ENCODE results near the gene B3GNT2. TPM values are rescaled to one million over a fixed set of nuclear protein-coding genes. Genes with fewer than 3 reads are reported as not detected.
"Not testable (repeated sequence)": the region's sequence is repeated elsewhere in the genome, so short reads cannot be mapped to it uniquely, and the experiment has no call there.

B3GNT2 gene
- total and polyA plus RNA-seq, 3 experiments from 2014 or later = 30.1 to 62.1 (median 30.9) TPM

GRCh38 chr2:62257466-62257865 is 61.6 kb downstream of the B3GNT2 start:
- no peaks in the 10 kb centered on the region for H3K36me3 Mint-ChIP-seq
- no peaks in the 10 kb centered on the region for H3K36me3 ChIP-seq (ENCODE audit: insufficient read depth, low read length)
- CTCF ChIA-PET = no interaction called here
- no peaks in the 10 kb centered on the region for H3K4me1 ChIP-seq (ENCODE audit: insufficient read depth, low read length)
- no peaks in the 10 kb centered on the region for H3K27me3 ChIP-seq (ENCODE audit: insufficient read depth, low read length, poor library complexity, severe bottlenecking)
- no peaks in the 10 kb centered on the region for H3K27me3 Mint-ChIP-seq
- H3K9me3 ChIP-seq (ENCODE audit: low read length) = no peaks in the 10 kb centered on the region
- no peaks in the 10 kb centered on the region for H3K9me3 Mint-ChIP-seq
- H3K4me3 ChIP-seq (ENCODE audit: low read length) = no peak overlapping the region
- H3K27ac Mint-ChIP-seq = no peak overlapping the region
- H3K27ac ChIP-seq (ENCODE audit: low read depth, low read length) = no peak overlapping the region
- DNase-seq = no peak
- H3K4me1 Mint-ChIP-seq = peaks cover 0 to 1% (median 0%) of the 10 kb centered on the region in 3 donors
- H3K4me3 Mint-ChIP-seq = no peak overlapping the region
- POLR2A ChIA-PET = no interaction called here

DNA sequence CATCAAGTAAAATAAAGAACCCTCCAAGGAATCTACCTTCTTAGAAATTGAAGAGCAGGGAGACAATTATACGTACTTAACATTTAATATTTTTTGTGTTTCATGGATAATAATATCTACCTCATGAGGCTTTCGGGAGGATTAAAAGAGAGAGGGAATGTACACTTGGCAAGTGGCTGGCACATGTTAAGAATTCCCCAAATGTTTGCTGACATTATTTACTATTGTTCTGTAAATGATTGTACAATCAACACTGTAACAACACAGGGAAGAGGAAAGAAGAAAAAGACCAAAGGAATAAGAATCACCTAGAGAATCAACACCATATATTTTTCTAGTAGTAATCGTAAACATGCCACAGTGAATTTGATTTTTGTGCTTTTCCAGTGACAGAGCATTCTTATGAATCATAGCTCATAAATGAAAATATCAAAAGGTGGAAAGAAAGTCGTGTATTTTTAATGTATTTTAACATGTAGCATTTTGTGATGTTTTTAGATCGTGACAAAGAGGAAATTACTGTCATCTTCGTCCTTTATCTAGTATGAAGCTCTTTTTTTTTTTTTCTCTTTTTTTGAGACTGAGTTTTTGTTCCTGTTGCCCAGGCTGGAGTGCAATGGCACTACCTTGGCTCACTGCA is 67.3 kb downstream of the B3GNT2 start:
- no peak overlapping the region for H3K4me3 ChIP-seq (ENCODE audit: low read length)
- Mint-ChIP-seq H3K27me3 (peaks cover 0 to 6% of the 10 kb centered on the region in 2 donors), H3K4me1 (no peaks in the 10 kb centered on the region), H3K4me3 (no peak overlapping the region), H3K36me3 (peaks cover 0 to 6% (median 4%) of the 10 kb centered on the region in 3 donors), H3K9me3 (peaks cover 0 to 5% (median 0%) of the 10 kb centered on the region in 5 donors), H3K27ac (no peak overlapping the region)
- no peaks in the 10 kb centered on the region for H3K4me1 ChIP-seq (ENCODE audit: insufficient read depth, low read length)
- POLR2A ChIA-PET = no interaction called here
- no peaks in the 10 kb centered on the region for H3K36me3 ChIP-seq (ENCODE audit: insufficient read depth, low read length)
- CTCF ChIA-PET = no interaction called here
- H3K9me3 ChIP-seq (ENCODE audit: low read length) = no peaks in the 10 kb centered on the region
- H3K27me3 ChIP-seq (ENCODE audit: insufficient read depth, low read length, poor library complexity, severe bottlenecking) = no peaks in the 10 kb centered on the region
- no peak for DNase-seq
- H3K27ac ChIP-seq (ENCODE audit: low read depth, low read length) = no peak overlapping the region

GRCh38 chr2:62264186-62264585 is 68.3 kb downstream of the B3GNT2 start:
- ChIA-PET POLR2A (interaction anchor here (0.6 kb wide), 1 partner anchor 190 kb away, joined by 7 read pairs; no protein-coding TSS in a partner anchor), CTCF (no interaction called here)
- no peak for DNase-seq

DNA sequence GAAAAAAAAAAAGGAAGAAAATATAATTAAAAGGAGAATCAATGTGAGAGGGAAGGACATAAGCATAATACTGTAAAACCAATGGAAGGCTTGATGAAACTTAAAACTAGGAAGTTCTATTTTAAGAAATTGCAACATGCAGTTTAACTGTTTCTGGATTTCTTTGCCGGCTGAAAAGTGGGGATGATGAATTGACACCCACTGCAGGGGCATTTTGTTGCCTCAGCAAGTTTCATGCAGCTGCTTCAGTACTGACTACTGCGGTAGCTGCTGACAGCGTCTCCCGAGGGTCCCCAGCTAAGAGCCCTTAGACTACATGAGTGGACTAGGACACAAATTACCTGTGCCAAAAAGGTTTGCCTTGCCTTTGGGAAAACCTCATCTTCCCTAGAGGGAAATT is 69.2 kb downstream of the B3GNT2 start:
- no peak for DNase-seq
- no peak overlapping the region for H3K27ac ChIP-seq (ENCODE audit: low read depth, low read length)
- H3K4me1 Mint-ChIP-seq = no peaks in the 10 kb centered on the region
- ChIA-PET POLR2A (no interaction called here), CTCF (no interaction called here)
- H3K36me3 ChIP-seq (ENCODE audit: insufficient read depth, low read length) = no peaks in the 10 kb centered on the region
- H3K27me3 ChIP-seq (ENCODE audit: insufficient read depth, low read length, poor library complexity, severe bottlenecking) = no peaks in the 10 kb centered on the region
- H3K27ac Mint-ChIP-seq = no peak overlapping the region
- H3K9me3 ChIP-seq (ENCODE audit: low read length) = no peaks in the 10 kb centered on the region
- H3K4me3 Mint-ChIP-seq = no peak overlapping the region
- H3K4me3 ChIP-seq (ENCODE audit: low read length) = no peak overlapping the region
- peaks cover 0 to 9% (median 0%) of the 10 kb centered on the region in 5 donors for H3K9me3 Mint-ChIP-seq
- no peaks in the 10 kb centered on the region for H3K4me1 ChIP-seq (ENCODE audit: insufficient read depth, low read length)
- peaks cover 0 to 25% (median 4%) of the 10 kb centered on the region in 3 donors for H3K36me3 Mint-ChIP-seq
- H3K27me3 Mint-ChIP-seq = peaks cover 0 to 6% of the 10 kb centered on the region in 2 donors

More at GRCh38 chr2:62264186-62264585, 68.3 kb downstream of the B3GNT2 start:
- H3K36me3 Mint-ChIP-seq = peaks cover 0 to 16% (median 4%) of the 10 kb centered on the region in 3 donors
- Histone ChIP-seq H3K27me3 (ENCODE audit: insufficient read depth, low read length, poor library complexity, severe bottlenecking) (no peaks in the 10 kb centered on the region), H3K27ac (ENCODE audit: low read depth, low read length) (no peak overlapping the region), H3K4me1 (ENCODE audit: insufficient read depth, low read length) (no peaks in the 10 kb centered on the region), H3K4me3 (ENCODE audit: low read length) (no peak overlapping the region), H3K9me3 (ENCODE audit: low read length) (no peaks in the 10 kb centered on the region), H3K36me3 (ENCODE audit: insufficient read depth, low read length) (no peaks in the 10 kb centered on the region)
- no peaks in the 10 kb centered on the region for H3K4me1 Mint-ChIP-seq
- no peak overlapping the region for H3K4me3 Mint-ChIP-seq
- peaks cover 0 to 6% of the 10 kb centered on the region in 2 donors for H3K27me3 Mint-ChIP-seq
- no peak overlapping the region for H3K27ac Mint-ChIP-seq
- peaks cover 0 to 9% (median 0%) of the 10 kb centered on the region in 5 donors for H3K9me3 Mint-ChIP-seq

DNA sequence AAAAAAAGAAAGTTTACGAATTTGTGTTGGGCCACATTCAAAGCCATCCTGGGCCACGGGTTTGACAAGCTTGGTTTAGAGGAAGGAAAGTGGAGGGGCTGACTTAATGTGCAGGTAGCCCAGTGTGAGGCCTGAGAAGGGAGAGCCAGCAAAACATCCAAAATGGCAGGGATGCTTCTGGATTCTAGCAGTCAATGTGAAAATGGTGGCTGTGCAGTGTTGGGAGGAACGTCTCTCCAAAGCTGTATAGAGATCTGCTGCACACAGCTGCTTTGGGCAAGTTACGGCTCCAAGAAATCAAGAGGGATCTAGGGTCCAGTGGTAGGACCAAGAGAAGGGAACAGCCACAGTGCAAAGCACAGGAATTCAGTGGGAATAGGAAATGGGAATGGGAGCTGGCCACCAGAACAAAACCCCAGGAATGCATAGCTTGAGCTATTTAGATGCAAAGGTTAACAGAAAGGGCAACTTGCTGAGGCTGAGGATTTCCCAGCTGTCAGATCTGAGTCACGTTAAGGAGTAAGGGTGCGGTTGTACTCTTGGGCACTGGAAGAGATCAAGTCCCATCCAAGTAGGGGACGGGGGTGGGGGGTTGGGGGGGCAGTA is 70.6 kb downstream of the B3GNT2 start:
- no peak for DNase-seq
- Mint-ChIP-seq H3K27ac (no peak overlapping the region), H3K27me3 (peaks cover 0 to 6% of the 10 kb centered on the region in 2 donors), H3K4me3 (no peak overlapping the region), H3K9me3 (peaks cover 0 to 9% (median 0%) of the 10 kb centered on the region in 5 donors), H3K36me3 (peaks cover 0 to 25% (median 4%) of the 10 kb centered on the region in 3 donors), H3K4me1 (no peaks in the 10 kb centered on the region)
- no peaks in the 10 kb centered on the region for H3K9me3 ChIP-seq (ENCODE audit: low read length)
- H3K36me3 ChIP-seq (ENCODE audit: insufficient read depth, low read length) = no peaks in the 10 kb centered on the region
- no peak overlapping the region for H3K27ac ChIP-seq (ENCODE audit: low read depth, low read length)
- H3K4me3 ChIP-seq (ENCODE audit: low read length) = no peak overlapping the region
- CTCF ChIA-PET = interaction anchor here (0.8 kb wide), 1 partner anchor 372 kb away, joined by 4 read pairs; no protein-coding TSS in a partner anchor
- no peaks in the 10 kb centered on the region for H3K27me3 ChIP-seq (ENCODE audit: insufficient read depth, low read length, poor library complexity, severe bottlenecking)
- no peaks in the 10 kb centered on the region for H3K4me1 ChIP-seq (ENCODE audit: insufficient read depth, low read length)
- POLR2A ChIA-PET = no interaction called here

DNA sequence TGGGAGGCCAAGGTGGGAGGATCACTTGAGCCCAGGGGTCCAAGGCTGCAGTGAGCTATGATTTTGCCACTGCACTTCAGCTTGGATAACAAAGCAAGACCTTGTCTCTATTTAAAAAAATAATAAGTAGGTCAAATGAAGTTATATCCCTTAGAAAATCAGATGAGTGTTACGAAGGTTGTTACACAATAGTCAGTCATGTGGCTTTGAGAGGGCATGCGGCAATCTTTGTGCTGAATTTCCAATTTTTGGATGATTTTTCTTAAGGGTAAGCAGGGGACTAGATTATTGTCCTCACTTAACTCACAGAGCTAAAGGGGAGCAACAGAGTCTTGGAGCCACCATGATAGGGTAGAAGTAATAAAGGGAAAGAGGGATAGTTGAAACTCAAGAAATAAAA is 71.8 kb downstream of the B3GNT2 start:
- Mint-ChIP-seq H3K4me3 (no peak overlapping the region), H3K9me3 (peaks cover 0 to 9% (median 0%) of the 10 kb centered on the region in 5 donors), H3K27me3 (peaks cover 0 to 6% of the 10 kb centered on the region in 2 donors), H3K36me3 (peaks cover 0 to 25% (median 4%) of the 10 kb centered on the region in 3 donors), H3K4me1 (no peaks in the 10 kb centered on the region), H3K27ac (no peak overlapping the region)
- H3K27me3 ChIP-seq (ENCODE audit: insufficient read depth, low read length, poor library complexity, severe bottlenecking) = no peaks in the 10 kb centered on the region
- CTCF ChIA-PET = interaction anchor here (0.8 kb wide), 1 partner anchor 373 kb away, joined by 4 read pairs; no protein-coding TSS in a partner anchor
- no peaks in the 10 kb centered on the region for H3K4me1 ChIP-seq (ENCODE audit: insufficient read depth, low read length)
- POLR2A ChIA-PET = interaction anchor here (0.6 kb wide), 1 partner anchor 731 kb away, joined by 4 read pairs; no protein-coding TSS in a partner anchor
- no peaks in the 10 kb centered on the region for H3K36me3 ChIP-seq (ENCODE audit: insufficient read depth, low read length)
- DNase-seq = no peak
- no peaks in the 10 kb centered on the region for H3K9me3 ChIP-seq (ENCODE audit: low read length)
- no peak overlapping the region for H3K27ac ChIP-seq (ENCODE audit: low read depth, low read length)
- H3K4me3 ChIP-seq (ENCODE audit: low read length) = no peak overlapping the region

- H3K4me1 ChIP-seq (ENCODE audit: insufficient read depth, low read length); H3K27ac ChIP-seq (ENCODE audit: low read depth, low read length); POLR2A ChIA-PET; DNase-seq; H3K36me3 ChIP-seq (ENCODE audit: insufficient read depth, low read length); H3K9me3 Mint-ChIP-seq; H3K4me3 Mint-ChIP-seq; CTCF ChIA-PET; H3K9me3 ChIP-seq (ENCODE audit: low read length); H3K27me3 ChIP-seq (ENCODE audit: insufficient read depth, low read length, poor library complexity, severe bottlenecking); H3K27me3 Mint-ChIP-seq; H3K4me1 Mint-ChIP-seq; H3K4me3 ChIP-seq (ENCODE audit: low read length): not testable (repeated sequence)
- Mint-ChIP-seq H3K36me3 (peaks cover 0 to 25% (median 2%) of the 10 kb centered on the region in 3 donors), H3K27ac (peak overlapping the region in 2 of 8 donors; percentile 63 to 65)
These were observed 72.8 kb downstream of the B3GNT2 start for GRCh38 chr2:62268681-62269188.

GRCh38 chr2:62270728-62271127 is 74.8 kb downstream of the B3GNT2 start:
- ChIA-PET POLR2A (no interaction called here), CTCF (interaction anchor here (1.1 kb wide), 1 partner anchor 10 kb away, joined by 3 read pairs; no protein-coding TSS in a partner anchor)
- peak overlapping the region in 1 of 8 donors; percentile 29 for H3K27ac Mint-ChIP-seq

More at GRCh38 chr2:62270728-62271127, 74.8 kb downstream of the B3GNT2 start:
- H3K4me1 ChIP-seq (ENCODE audit: insufficient read depth, low read length) = no peaks in the 10 kb centered on the region
- H3K36me3 Mint-ChIP-seq = peaks cover 0 to 25% (median 2%) of the 10 kb centered on the region in 3 donors
- H3K9me3 ChIP-seq (ENCODE audit: low read length) = no peaks in the 10 kb centered on the region
- no peaks in the 10 kb centered on the region for H3K4me1 Mint-ChIP-seq
- H3K27me3 ChIP-seq (ENCODE audit: insufficient read depth, low read length, poor library complexity, severe bottlenecking) = no peaks in the 10 kb centered on the region
- no peak for DNase-seq
- H3K4me3 Mint-ChIP-seq = no peak overlapping the region
- H3K36me3 ChIP-seq (ENCODE audit: insufficient read depth, low read length) = no peaks in the 10 kb centered on the region
- no peak overlapping the region for H3K27ac ChIP-seq (ENCODE audit: low read depth, low read length)
- peaks cover 0 to 6% of the 10 kb centered on the region in 2 donors for H3K27me3 Mint-ChIP-seq
- H3K9me3 Mint-ChIP-seq = peaks cover 0 to 9% (median 0%) of the 10 kb centered on the region in 5 donors
- H3K4me3 ChIP-seq (ENCODE audit: low read length) = no peak overlapping the region
